B cell (primary cell): ENCODE results near the gene RABGAP1L.

ENCODE experiments used
- CTCF ChIP-seq: fragments of 200-600 bp; IDR thresholded peaks from one replicate; pipeline ENCODE4 v1.8.0; 2022; ENCODE audit warnings: antibody characterized with exemption, mild to moderate bottlenecking
- EZH2 ChIP-seq: IDR thresholded peaks from 2 replicates; pipeline ENCODE4 v1.6.1; 2012; ENCODE audit warnings: borderline replicate concordance, low read depth, mild to moderate bottlenecking, moderate library complexity, low read length; ENCODE audit not compliant: insufficient read depth, poor library complexity, severe bottlenecking

GRCh38 chr1:174922121-174922520 is 762.8 kb downstream of the RABGAP1L start:
- no peak for TF ChIP-seq CTCF
- no peak for TF ChIP-seq EZH2
